SU-DHL-6 (cell line): ENCODE results near the gene ETF1.

ENCODE experiments used
- H2AFZ ChIP-seq: fragments of 200-600 bp; sonication (generic); 2 replicates; pipeline ENCODE4 v1.6.1; 2014; ENCODE audit warnings: low read depth, mild to moderate bottlenecking, moderate library complexity, mixed read lengths, antibody characterized with exemption, low read length; ENCODE audit not compliant: severe bottlenecking
- H3F3A ChIP-seq: fragments of 200-600 bp; shearing (Covaris generic); 2 replicates; pipeline ENCODE4 v1.6.0; 2016; ENCODE audit warnings: antibody characterized with exemption, mild to moderate bottlenecking; ENCODE audit not compliant: insufficient read depth
- H3K27ac ChIP-seq: fragments of 200-600 bp; sonication (generic); 2 replicates; pipeline ENCODE4 v1.5.1; 2016; ENCODE audit warnings: low read depth, mild to moderate bottlenecking, low read length, moderate library complexity, mixed read lengths
- H3K27me3 ChIP-seq: fragments of 200-600 bp; sonication (generic), shearing (Covaris generic); 2 replicates; pipeline ENCODE4 v1.6.0; 2014; ENCODE audit warnings: mild to moderate bottlenecking, low read length
- H3K36me3 ChIP-seq: fragments of 200-600 bp; sonication (generic); 2 replicates; pipeline ENCODE4 v1.6.1; 2014; ENCODE audit warnings: mild to moderate bottlenecking, low read length, mixed read lengths
- H3K4me2 ChIP-seq: fragments of 300-600, 200-600 bp; shearing (Covaris generic), sonication (generic); 2 replicates; pipeline ENCODE4 v1.6.0; 2014; ENCODE audit warnings: low read length, low read depth, mild to moderate bottlenecking; ENCODE audit not compliant: poor library complexity, severe bottlenecking
- H3K4me3 ChIP-seq: fragments of 200-600 bp; sonication (generic); 2 replicates; pipeline ENCODE4 v1.5.1; 2014; ENCODE audit warnings: antibody characterized with exemption, low read length, mild to moderate bottlenecking, mixed read lengths; ENCODE audit not compliant: insufficient read depth, poor library complexity, severe bottlenecking
- H3K79me2 ChIP-seq: fragments of 200-600 bp; sonication (generic); 2 replicates; pipeline ENCODE4 v1.6.1; 2014; ENCODE audit warnings: mild to moderate bottlenecking, low read length, moderate library complexity; ENCODE audit not compliant: insufficient read depth
- H3K9ac ChIP-seq: fragments of 200-600 bp; sonication (generic); 2 replicates; pipeline ENCODE4 v1.7.0; 2014; ENCODE audit warnings: mild to moderate bottlenecking, low read length
- H3K9me2 ChIP-seq: fragments of 200-600 bp; sonication (generic); replicated peaks from 2 replicates; pipeline ENCODE4 v1.6.1; 2014; ENCODE audit warnings: low read length; ENCODE audit not compliant: insufficient read depth
- H3K9me3 ChIP-seq: fragments of 200-600 bp; sonication (generic); 2 replicates; pipeline ENCODE4 v1.6.1; 2014; ENCODE audit warnings: low read length, mixed read lengths; ENCODE audit not compliant: insufficient read depth
- H4K20me1 ChIP-seq: fragments of 200-600 bp; sonication (generic); 2 replicates; pipeline ENCODE4 v1.6.1; 2014; ENCODE audit warnings: low read depth, mild to moderate bottlenecking, antibody characterized with exemption, low read length, moderate library complexity, mixed read lengths
- EZH2phosphoT487 ChIP-seq: fragments of 200-600 bp; sonication (generic), shearing (Covaris generic); conservative IDR thresholded peaks from 2 replicates; pipeline ENCODE4 v1.6.1; 2018; ENCODE audit warnings: mild to moderate bottlenecking, antibody characterized with exemption, low read length, moderate library complexity, mixed read lengths
- TF ChIP-seq, protein P1 (sequence below): fragments of 200-600 bp; sonication (generic); IDR thresholded peaks from one replicate; pipeline ENCODE4 v1.5.1; 2017; ENCODE audit warnings: antibody characterized with exemption, mild to moderate bottlenecking, low read length, moderate library complexity; ENCODE audit not compliant: insufficient read depth, poor library complexity, severe bottlenecking

Gene ETF1

DNA sequence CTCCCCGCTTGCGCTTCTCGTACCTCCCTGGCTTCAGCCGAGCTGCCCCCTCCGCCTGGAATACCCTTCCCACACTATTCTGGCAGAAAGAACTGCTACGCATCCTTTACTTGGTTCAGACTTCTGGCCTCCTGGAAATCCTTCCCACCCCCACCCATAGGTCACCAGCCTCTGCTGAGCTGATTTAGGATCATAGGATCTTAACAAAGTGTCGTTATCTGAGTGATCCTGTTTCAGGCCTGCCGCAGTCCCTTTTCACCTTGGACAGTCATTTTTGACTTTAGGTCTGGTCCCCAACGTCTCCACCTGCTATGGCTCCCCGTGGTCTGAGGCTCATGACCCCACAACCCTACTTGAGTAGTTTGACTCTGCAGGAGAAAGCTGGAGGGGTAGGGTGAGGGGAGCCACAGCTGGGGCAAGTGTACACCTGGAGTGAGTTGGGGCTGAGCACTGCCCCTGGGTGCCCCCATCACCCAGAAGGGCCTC is 50.4 kb downstream of the ETF1 start:
- H3K36me3 ChIP-seq, result no peaks in the 10 kb centered on the region
- peak overlapping the region; percentile 46 for H3K4me3 ChIP-seq
- H2AFZ ChIP-seq, result no peak overlapping the region
- H3K9me2 ChIP-seq, result no peaks in the 10 kb centered on the region
- no peaks in the 10 kb centered on the region for H4K20me1 ChIP-seq
- no peaks in the 10 kb centered on the region for H3K79me2 ChIP-seq
- H3K27ac ChIP-seq, result no peak overlapping the region
- peak overlapping the region; percentile 57 for H3K9ac ChIP-seq
- TF ChIP-seq, protein P1, sequence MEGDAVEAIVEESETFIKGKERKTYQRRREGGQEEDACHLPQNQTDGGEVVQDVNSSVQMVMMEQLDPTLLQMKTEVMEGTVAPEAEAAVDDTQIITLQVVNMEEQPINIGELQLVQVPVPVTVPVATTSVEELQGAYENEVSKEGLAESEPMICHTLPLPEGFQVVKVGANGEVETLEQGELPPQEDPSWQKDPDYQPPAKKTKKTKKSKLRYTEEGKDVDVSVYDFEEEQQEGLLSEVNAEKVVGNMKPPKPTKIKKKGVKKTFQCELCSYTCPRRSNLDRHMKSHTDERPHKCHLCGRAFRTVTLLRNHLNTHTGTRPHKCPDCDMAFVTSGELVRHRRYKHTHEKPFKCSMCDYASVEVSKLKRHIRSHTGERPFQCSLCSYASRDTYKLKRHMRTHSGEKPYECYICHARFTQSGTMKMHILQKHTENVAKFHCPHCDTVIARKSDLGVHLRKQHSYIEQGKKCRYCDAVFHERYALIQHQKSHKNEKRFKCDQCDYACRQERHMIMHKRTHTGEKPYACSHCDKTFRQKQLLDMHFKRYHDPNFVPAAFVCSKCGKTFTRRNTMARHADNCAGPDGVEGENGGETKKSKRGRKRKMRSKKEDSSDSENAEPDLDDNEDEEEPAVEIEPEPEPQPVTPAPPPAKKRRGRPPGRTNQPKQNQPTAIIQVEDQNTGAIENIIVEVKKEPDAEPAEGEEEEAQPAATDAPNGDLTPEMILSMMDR, result no peak
- TF ChIP-seq EZH2phosphoT487, result no peak
- no peaks in the 10 kb centered on the region for H3K9me3 ChIP-seq
- no peaks in the 10 kb centered on the region for H3F3A ChIP-seq
- H3K4me2 ChIP-seq, result peak overlapping the region; percentile 41
- H3K27me3 ChIP-seq, result no peaks in the 10 kb centered on the region

DNA sequence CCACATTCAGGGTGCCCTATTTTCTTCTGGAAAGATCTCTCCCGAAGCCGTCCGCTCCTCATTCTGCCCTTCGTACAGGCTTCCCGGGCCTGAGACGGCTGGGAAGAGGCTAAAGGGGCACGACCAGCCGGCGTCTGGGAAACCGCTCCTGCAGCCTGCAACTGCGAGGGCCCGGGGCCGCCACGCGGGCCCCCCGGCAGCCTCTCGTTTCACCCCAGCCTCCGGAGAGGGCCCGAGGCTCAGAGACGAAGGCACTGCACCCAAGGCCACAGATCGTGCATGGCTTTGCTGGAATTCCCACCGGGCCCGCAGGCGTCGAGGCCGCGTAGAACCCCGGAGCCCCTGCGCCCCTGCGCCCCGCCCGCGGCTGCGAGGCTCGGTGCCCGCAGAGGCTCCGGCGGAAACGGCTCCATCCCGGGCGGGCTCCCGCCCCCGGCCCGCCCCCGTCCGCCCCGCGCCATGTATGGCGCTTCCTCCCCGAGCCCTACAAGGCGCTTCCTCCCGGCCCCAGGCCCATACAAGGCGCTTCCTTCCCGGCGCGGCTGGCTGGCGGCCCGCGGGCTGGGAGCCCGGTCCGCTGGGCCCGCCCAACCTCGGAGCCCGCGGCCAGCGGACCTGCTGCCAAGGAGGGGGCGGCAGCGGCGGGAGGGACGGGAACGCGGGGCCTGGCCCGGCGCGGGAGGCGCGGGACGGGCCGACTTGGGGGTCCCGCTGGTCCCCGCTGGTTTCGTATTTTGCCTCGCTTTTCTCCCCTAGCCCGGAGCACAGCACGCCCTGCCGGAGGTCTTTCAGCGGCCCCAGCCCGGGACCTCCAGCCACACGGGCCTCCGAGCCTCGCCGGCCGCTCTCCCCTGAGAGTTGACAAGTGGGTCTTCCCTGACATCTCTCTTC is 51.1 kb downstream of the ETF1 start:
- Histone ChIP-seq H3K9ac (peak overlapping the region; percentile 57), H3K27ac (no peak overlapping the region), H3K36me3 (no peaks in the 10 kb centered on the region), H4K20me1 (no peaks in the 10 kb centered on the region), H3K27me3 (no peaks in the 10 kb centered on the region), H3K9me2 (no peaks in the 10 kb centered on the region), H3K4me2 (peak overlapping the region; percentile 41), H3K9me3 (no peaks in the 10 kb centered on the region), H3F3A (no peaks in the 10 kb centered on the region), H3K79me2 (no peaks in the 10 kb centered on the region), H2AFZ (peak overlapping the region; percentile 48), H3K4me3 (peak overlapping the region; percentile 46)
- no peak for TF ChIP-seq EZH2phosphoT487
- TF ChIP-seq, protein P1, result no peak

DNA sequence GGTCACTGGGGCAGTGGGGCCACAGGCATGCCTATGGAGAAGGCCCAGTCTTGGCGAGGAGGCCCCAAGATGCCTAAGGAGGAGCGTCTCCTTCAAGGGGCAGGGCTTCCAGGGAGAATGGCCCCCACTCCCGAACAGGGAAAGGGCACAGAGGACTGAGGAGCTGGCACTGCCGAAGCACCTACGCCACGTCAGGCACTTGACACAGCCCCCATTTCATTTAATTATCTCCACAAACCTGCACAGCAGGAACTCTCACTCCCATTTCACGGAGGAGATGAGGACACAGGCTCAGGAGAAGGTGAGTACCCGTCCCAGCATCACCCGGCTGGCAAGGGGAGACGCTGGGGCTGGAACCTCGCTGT is 51.8 kb downstream of the ETF1 start:
- H3F3A ChIP-seq, result no peaks in the 10 kb centered on the region
- H3K9ac ChIP-seq, result no peak overlapping the region; the same call in 1 of the 2 replicates
- H3K36me3 ChIP-seq, result no peaks in the 10 kb centered on the region
- no peak overlapping the region for H3K27ac ChIP-seq
- TF ChIP-seq, protein P1, result no peak
- no peak for TF ChIP-seq EZH2phosphoT487
- no peak overlapping the region for H2AFZ ChIP-seq
- H3K9me3 ChIP-seq, result no peaks in the 10 kb centered on the region
- H3K4me3 ChIP-seq, result no peak overlapping the region
- no peaks in the 10 kb centered on the region for H3K27me3 ChIP-seq
- no peaks in the 10 kb centered on the region for H3K9me2 ChIP-seq
- H4K20me1 ChIP-seq, result no peaks in the 10 kb centered on the region
- H3K4me2 ChIP-seq, result peak overlapping the region; percentile 41
- H3K79me2 ChIP-seq, result no peaks in the 10 kb centered on the region
